CD4-positive, CD25-positive, alpha-beta regulatory T cell (primary cell): ENCODE data around the gene SLC35F6. TPM values are rescaled to one million over a fixed set of nuclear protein-coding genes. Genes with fewer than 3 reads are reported as not detected.

ENCODE experiments used
- ATAC-seq, 2 donors: fragments of 150-1000 bp; cut with Tn5 transposase; one replicate each; pipeline ENCODE4 v1.10.0; 2021; ENCODE audit warnings: low read depth in 2 of 2, moderate number of reproducible peaks in 2 of 2, moderate library complexity in 1 of 2
- DNase-seq, 3 donors: peaks; one replicate each; pipeline versions ENCODE4 v3.0.0 to v3.0.0-alpha.2; 2012 to 2022; ENCODE audit warnings: mixed read lengths in 1 of 3
- H3K27ac ChIP-seq: one replicate; pipeline ENCODE4 v1.7.0; 2013; ENCODE audit warnings: mild to moderate bottlenecking, low read length; ENCODE audit not compliant: insufficient read depth, poor library complexity, severe bottlenecking
- H3K27me3 ChIP-seq: one replicate; pipeline ENCODE4 v1.7.0; 2013; ENCODE audit warnings: low read length; ENCODE audit not compliant: control insufficient read depth, insufficient read depth
- H3K36me3 ChIP-seq: one replicate; pipeline ENCODE4 v1.7.0; 2013; ENCODE audit warnings: mild to moderate bottlenecking, low read length, moderate library complexity; ENCODE audit not compliant: control insufficient read depth, insufficient read depth
- H3K4me1 ChIP-seq: 2 replicates; pipeline ENCODE4 v1.7.0; 2013; ENCODE audit warnings: mild to moderate bottlenecking, low read length; ENCODE audit not compliant: insufficient read depth, control insufficient read depth, poor library complexity, severe bottlenecking
- H3K4me3 ChIP-seq: one replicate; pipeline ENCODE4 v1.7.0; 2013; ENCODE audit warnings: low read depth, mild to moderate bottlenecking, low read length, moderate library complexity
- H3K9me3 ChIP-seq, 2 experiments: 1 replicate in 1 of 2; 2 replicates in 1 of 2; pipeline ENCODE4 v1.7.0; 2013; ENCODE audit warnings: low read length in 2 of 2, mild to moderate bottlenecking in 1 of 2, moderate library complexity in 1 of 2; ENCODE audit not compliant: control insufficient read depth in 2 of 2
- H3K27ac Mint-ChIP-seq, 3 donors: one replicate each; pipeline ENCODE4 v1.8.0; 2020 to 2022; ENCODE audit warnings: mild to moderate bottlenecking in 3 of 3, mixed read lengths in 3 of 3, moderate library complexity in 2 of 3
- H3K27me3 Mint-ChIP-seq: one replicate; pipeline ENCODE4 v1.8.0; 2022; ENCODE audit warnings: mild to moderate bottlenecking, mixed read lengths
- H3K36me3 Mint-ChIP-seq: one replicate; pipeline ENCODE4 v1.8.0; 2020; ENCODE audit warnings: mixed read lengths
- H3K4me1 Mint-ChIP-seq, 4 donors: one replicate each; pipeline ENCODE4 v1.8.0; 2020 to 2022; ENCODE audit warnings: mixed read lengths in 4 of 4, mild to moderate bottlenecking in 1 of 4
- H3K4me3 Mint-ChIP-seq, 4 donors: one replicate each; pipeline ENCODE4 v1.8.0; 2020 to 2022; ENCODE audit warnings: mild to moderate bottlenecking in 4 of 4, mixed read lengths in 4 of 4, moderate library complexity in 3 of 4
- H3K9me3 Mint-ChIP-seq, 7 donors: one replicate each; pipeline ENCODE4 v1.8.0; 2020 to 2022; ENCODE audit warnings: mixed read lengths in 7 of 7, mild to moderate bottlenecking in 3 of 7, moderate library complexity in 2 of 7
- polyA plus RNA-seq, 4 donors: library from polyadenylated mRNA; unstranded; fragments of 300-500 nt; fragmentation: Illumina TruSeq; gene quantifications; one replicate each; pipeline ENCODE4 v1.2.3, GENCODE V29; 2021
- total RNA-seq: library from RNA; stranded (reverse); gene quantifications from one replicate; pipeline ENCODE4 v1.2.3, GENCODE V29; 2022

Gene SLC35F6
- total and polyA plus RNA-seq, 5 donors from 2014 or later, result 5.7 to 21.2 (median 7.9) TPM

DNA sequence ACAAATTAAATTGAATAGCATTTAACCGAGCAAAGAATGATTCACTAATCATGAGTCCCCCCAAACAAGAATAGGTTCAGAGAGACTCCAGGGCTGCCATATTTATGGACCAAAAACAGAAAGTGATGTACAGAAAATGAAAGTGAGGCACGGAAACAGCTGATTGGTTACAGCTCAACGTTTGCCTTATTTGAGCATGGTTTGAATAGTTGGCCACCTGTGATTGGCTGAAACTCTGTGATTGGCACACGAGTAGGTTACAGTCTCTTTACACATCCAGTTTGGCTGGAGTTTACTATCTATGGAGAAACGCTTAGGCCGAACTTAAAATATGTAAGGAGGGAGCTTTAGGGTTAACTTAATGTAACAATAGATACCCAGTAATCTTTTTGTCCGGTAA, 56.8 kb downstream of the SLC35F6 start:
- no peaks in the 10 kb centered on the region for H3K36me3 ChIP-seq
- H3K4me1 Mint-ChIP-seq, result no peaks in the 10 kb centered on the region
- no peak overlapping the region for H3K27ac Mint-ChIP-seq
- H3K27ac ChIP-seq, result no peak overlapping the region
- no peak overlapping the region for H3K4me3 Mint-ChIP-seq
- peaks cover 45% of the 10 kb centered on the region for H3K27me3 Mint-ChIP-seq
- no peaks in the 10 kb centered on the region for H3K4me1 ChIP-seq
- ATAC-seq, result no peak
- DNase-seq, result peak in 1 of 3 donors; percentile 14
- H3K9me3 ChIP-seq, result no peaks in the 10 kb centered on the region
- H3K27me3 ChIP-seq, result no peaks in the 10 kb centered on the region
- no peak overlapping the region for H3K4me3 ChIP-seq
- peaks cover 0 to 5% (median 0%) of the 10 kb centered on the region in 7 donors for H3K9me3 Mint-ChIP-seq
- H3K36me3 Mint-ChIP-seq, result no peaks in the 10 kb centered on the region

DNA sequence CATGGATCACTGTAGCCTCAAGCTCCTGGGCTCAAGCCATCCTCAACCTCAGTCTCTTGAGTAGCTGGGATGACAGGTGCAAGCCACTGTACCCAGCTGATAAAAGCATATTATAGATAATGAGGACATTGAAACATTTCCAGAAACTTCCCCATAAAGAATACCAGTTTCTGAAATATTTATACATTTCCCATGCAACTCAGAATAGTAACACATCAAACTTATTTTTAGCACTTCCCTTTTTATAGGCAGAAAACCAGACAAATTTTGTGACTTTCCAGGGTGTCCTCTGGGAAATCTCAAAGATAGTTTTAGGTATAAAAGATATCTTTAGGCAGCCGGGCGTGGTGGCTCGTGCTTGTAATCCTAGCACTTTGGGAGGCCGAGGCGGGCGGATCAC, 58.8 kb downstream of the SLC35F6 start:
- H3K4me1 Mint-ChIP-seq, result no peaks in the 10 kb centered on the region
- Histone ChIP-seq H3K27me3 (no peaks in the 10 kb centered on the region), H3K9me3 (no peaks in the 10 kb centered on the region), H3K4me3 (no peak overlapping the region), H3K4me1 (no peaks in the 10 kb centered on the region), H3K27ac (no peak overlapping the region), H3K36me3 (no peaks in the 10 kb centered on the region)
- no peak for DNase-seq
- H3K9me3 Mint-ChIP-seq, result peaks cover 0 to 2% (median 0%) of the 10 kb centered on the region in 7 donors
- no peak for ATAC-seq
- H3K27me3 Mint-ChIP-seq, result peaks cover 39% of the 10 kb centered on the region
- H3K4me3 Mint-ChIP-seq, result no peak overlapping the region
- H3K27ac Mint-ChIP-seq, result no peak overlapping the region
- no peaks in the 10 kb centered on the region for H3K36me3 Mint-ChIP-seq

Other genes starting within 250 kb of the SLC35F6 start
- gene CIB4, start 122.9 kb upstream of the SLC35F6 start, total RNA-seq, result not detected
- not detected for gene CIB4, start 122.9 kb upstream of the SLC35F6 start, polyA plus RNA-seq
- not detected for gene KCNK3, start 71.6 kb upstream of the SLC35F6 start, total RNA-seq
- not detected for gene KCNK3, start 71.6 kb upstream of the SLC35F6 start, polyA plus RNA-seq
- 2.0 TPM for gene CENPA, start 21.8 kb downstream of the SLC35F6 start, total RNA-seq
- gene CENPA, start 21.8 kb downstream of the SLC35F6 start, polyA plus RNA-seq, result 1 to 10 TPM in 3 of 4 donors, under 1 TPM in 1; 0.54 to 3.9 (median 2.5) TPM
- gene DPYSL5, start 83.8 kb downstream of the SLC35F6 start, total RNA-seq, result not detected
- gene DPYSL5, start 83.8 kb downstream of the SLC35F6 start, polyA plus RNA-seq, result not detected
- 1.7 TPM for gene MAPRE3, start 206.4 kb downstream of the SLC35F6 start, total RNA-seq
- under 1 TPM; 0.38 to 0.92 (median 0.63) TPM for gene MAPRE3, start 206.4 kb downstream of the SLC35F6 start, polyA plus RNA-seq